ENCODE data around the gene RAB3GAP2.
"Not testable (repeated sequence)": the region's sequence is repeated elsewhere in the genome, so short reads cannot be mapped to it uniquely, and the experiment has no call there.

RAB3GAP2 gene

GRCh38 chr1:220315070-220315839 lies 43.0 kb upstream of the RAB3GAP2 start:
- Histone ChIP-seq H3K4me1 (ENCODE audit: insufficient read depth, insufficient read length) (no peaks in the 10 kb centered on the region), H3K36me3 (ENCODE audit: insufficient read depth, insufficient read length, low read length) (no peaks in the 10 kb centered on the region), H3K27me3 (ENCODE audit: insufficient read depth, insufficient read length) (no peaks in the 10 kb centered on the region), H3K9me3 (ENCODE audit: insufficient read depth, low read length) (no peaks in the 10 kb centered on the region), H3K9ac (ENCODE audit: insufficient read length, low read depth) (no peak overlapping the region), H3K4me3 (ENCODE audit: insufficient read length, low read depth) (no peak overlapping the region)
- DNase-seq (ENCODE audit: low read depth, low spot score) = no peak
- TF ChIP-seq YY1 (IDR thresholded peaks at IDR 0.05; ENCODE audit: insufficient read depth, insufficient read length) = no peak
- no peak for TF ChIP-seq SUZ12 (IDR thresholded peaks at IDR 0.05; ENCODE audit: extremely low read depth, insufficient read depth, insufficient read length)
- no peak for TF ChIP-seq ZNF274 (IDR thresholded peaks at IDR 0.05; ENCODE audit: low read depth, low read length)

- no peaks in the 10 kb centered on the region for H3K4me1 ChIP-seq (ENCODE audit: insufficient read depth, insufficient read length)
- H3K4me3 ChIP-seq (ENCODE audit: insufficient read length, low read depth) = no peak overlapping the region
- no peaks in the 10 kb centered on the region for H3K9me3 ChIP-seq (ENCODE audit: insufficient read depth, low read length)
- no peak for DNase-seq (ENCODE audit: low read depth, low spot score)
- no peaks in the 10 kb centered on the region for H3K36me3 ChIP-seq (ENCODE audit: insufficient read depth, insufficient read length, low read length)
- TF ChIP-seq ZNF274 (IDR thresholded peaks at IDR 0.05; ENCODE audit: low read depth, low read length) (no peak), SUZ12 (IDR thresholded peaks at IDR 0.05; ENCODE audit: extremely low read depth, insufficient read depth, insufficient read length) (no peak), YY1 (IDR thresholded peaks at IDR 0.05; ENCODE audit: insufficient read depth, insufficient read length) (no peak)
- H3K27me3 ChIP-seq (ENCODE audit: insufficient read depth, insufficient read length) = no peaks in the 10 kb centered on the region
- no peak overlapping the region for H3K9ac ChIP-seq (ENCODE audit: insufficient read length, low read depth)
Observed at GRCh38 chr1:220313576-220313975, 41.3 kb upstream of the RAB3GAP2 start.

- H3K9me3 ChIP-seq (ENCODE audit: insufficient read depth, low read length); H3K27me3 ChIP-seq (ENCODE audit: insufficient read depth, insufficient read length); H3K4me1 ChIP-seq (ENCODE audit: insufficient read depth, insufficient read length); H3K36me3 ChIP-seq (ENCODE audit: insufficient read depth, insufficient read length, low read length); H3K9ac ChIP-seq (ENCODE audit: insufficient read length, low read depth); DNase-seq (ENCODE audit: low read depth, low spot score); H3K4me3 ChIP-seq (ENCODE audit: insufficient read length, low read depth): not testable (repeated sequence)
Observed at GRCh38 chr1:220310147-220310546, 37.9 kb upstream of the RAB3GAP2 start.

- no peaks in the 10 kb centered on the region for H3K36me3 ChIP-seq (ENCODE audit: insufficient read depth, insufficient read length, low read length)
- no peak overlapping the region for H3K9ac ChIP-seq (ENCODE audit: insufficient read length, low read depth)
- no peak for DNase-seq (ENCODE audit: low read depth, low spot score)
- H3K4me1 ChIP-seq (ENCODE audit: insufficient read depth, insufficient read length) = no peaks in the 10 kb centered on the region
- H3K27me3 ChIP-seq (ENCODE audit: insufficient read depth, insufficient read length) = no peaks in the 10 kb centered on the region
- no peak for TF ChIP-seq SUZ12 (IDR thresholded peaks at IDR 0.05; ENCODE audit: extremely low read depth, insufficient read depth, insufficient read length)
- no peak for TF ChIP-seq ZNF274 (IDR thresholded peaks at IDR 0.05; ENCODE audit: low read depth, low read length)
- no peak for TF ChIP-seq YY1 (IDR thresholded peaks at IDR 0.05; ENCODE audit: insufficient read depth, insufficient read length)
- no peaks in the 10 kb centered on the region for H3K9me3 ChIP-seq (ENCODE audit: insufficient read depth, low read length)
- no peak overlapping the region for H3K4me3 ChIP-seq (ENCODE audit: insufficient read length, low read depth)
Observed at GRCh38 chr1:220307607-220308006, 35.4 kb upstream of the RAB3GAP2 start.

GRCh38 chr1:220306339-220306738 lies 34.1 kb upstream of the RAB3GAP2 start:
- Histone ChIP-seq H3K9ac (ENCODE audit: insufficient read length, low read depth) (no peak overlapping the region), H3K36me3 (ENCODE audit: insufficient read depth, insufficient read length, low read length) (no peaks in the 10 kb centered on the region), H3K4me3 (ENCODE audit: insufficient read length, low read depth) (no peak overlapping the region), H3K9me3 (ENCODE audit: insufficient read depth, low read length) (no peaks in the 10 kb centered on the region), H3K27me3 (ENCODE audit: insufficient read depth, insufficient read length) (no peaks in the 10 kb centered on the region), H3K4me1 (ENCODE audit: insufficient read depth, insufficient read length) (no peaks in the 10 kb centered on the region)
- DNase-seq (ENCODE audit: low read depth, low spot score) = no peak
- TF ChIP-seq ZNF274 (IDR thresholded peaks at IDR 0.05; ENCODE audit: low read depth, low read length) = no peak
- no peak for TF ChIP-seq SUZ12 (IDR thresholded peaks at IDR 0.05; ENCODE audit: extremely low read depth, insufficient read depth, insufficient read length)
- TF ChIP-seq YY1 (IDR thresholded peaks at IDR 0.05; ENCODE audit: insufficient read depth, insufficient read length) = no peak

- H3K27me3 ChIP-seq (ENCODE audit: insufficient read depth, insufficient read length) = no peaks in the 10 kb centered on the region
- H3K9ac ChIP-seq (ENCODE audit: insufficient read length, low read depth) = no peak overlapping the region
Observed at GRCh38 chr1:220303871-220304270, 31.6 kb upstream of the RAB3GAP2 start.

GRCh38 chr1:220301630-220302029 lies 29.4 kb upstream of the RAB3GAP2 start:
- H3K9me3 ChIP-seq (ENCODE audit: insufficient read depth, low read length) = no peaks in the 10 kb centered on the region
- no peaks in the 10 kb centered on the region for H3K27me3 ChIP-seq (ENCODE audit: insufficient read depth, insufficient read length)
- H3K4me3 ChIP-seq (ENCODE audit: insufficient read length, low read depth) = no peak overlapping the region
- H3K4me1 ChIP-seq (ENCODE audit: insufficient read depth, insufficient read length) = peaks cover 9% of the 10 kb centered on the region
- H3K9ac ChIP-seq (ENCODE audit: insufficient read length, low read depth) = no peak overlapping the region
- no peak for DNase-seq (ENCODE audit: low read depth, low spot score)
- H3K36me3 ChIP-seq (ENCODE audit: insufficient read depth, insufficient read length, low read length) = no peaks in the 10 kb centered on the region
- no peak for TF ChIP-seq YY1 (IDR thresholded peaks at IDR 0.05; ENCODE audit: insufficient read depth, insufficient read length)
- TF ChIP-seq SUZ12 (IDR thresholded peaks at IDR 0.05; ENCODE audit: extremely low read depth, insufficient read depth, insufficient read length) = no peak
- no peak for TF ChIP-seq ZNF274 (IDR thresholded peaks at IDR 0.05; ENCODE audit: low read depth, low read length)

More at GRCh38 chr1:220303871-220304270, 31.6 kb upstream of the RAB3GAP2 start:
- H3K4me3 ChIP-seq (ENCODE audit: insufficient read length, low read depth) = no peak overlapping the region
- H3K4me1 ChIP-seq (ENCODE audit: insufficient read depth, insufficient read length) = peaks cover 6% of the 10 kb centered on the region
- no peaks in the 10 kb centered on the region for H3K36me3 ChIP-seq (ENCODE audit: insufficient read depth, insufficient read length, low read length)
- H3K9me3 ChIP-seq (ENCODE audit: insufficient read depth, low read length) = no peaks in the 10 kb centered on the region
- TF ChIP-seq ZNF274 (IDR thresholded peaks at IDR 0.05; ENCODE audit: low read depth, low read length) (no peak), YY1 (IDR thresholded peaks at IDR 0.05; ENCODE audit: insufficient read depth, insufficient read length) (no peak), SUZ12 (IDR thresholded peaks at IDR 0.05; ENCODE audit: extremely low read depth, insufficient read depth, insufficient read length) (no peak)
- DNase-seq (ENCODE audit: low read depth, low spot score) = no peak
